Measurements from ENCODE around the gene GABBR2. TPM values are rescaled to one million over a fixed set of nuclear protein-coding genes. Genes with fewer than 3 reads are reported as not detected.

Gene GABBR2
- total and polyA plus RNA-seq, 7 experiments from 2014 or later = not detected

- no peak overlapping the region for H3K27ac Mint-ChIP-seq
- Histone ChIP-seq H3K9me3 (ENCODE audit: control insufficient read depth in 2 of 3, low read length in 3 of 3) (peaks cover 0 to 18% (median 0%) of the 10 kb centered on the region in 3 experiments), H3K36me3 (ENCODE audit: control insufficient read depth in 2 of 3, insufficient read depth in 3 of 3, low read length in 3 of 3) (no peaks in the 10 kb centered on the region), H3K4me1 (ENCODE audit: control insufficient read depth in 2 of 2, insufficient read depth in 2 of 2, low read length in 2 of 2) (no peaks in the 10 kb centered on the region), H3K27ac (ENCODE audit: low read depth, low read length) (no peak overlapping the region), H3K4me3 (ENCODE audit: low read length) (no peak overlapping the region), H3K27me3 (ENCODE audit: control insufficient read depth in 2 of 2, insufficient read depth in 2 of 2, low read length in 2 of 2) (no peaks in the 10 kb centered on the region)
- peaks cover 3 to 5% (median 4%) of the 10 kb centered on the region in 5 donors for H3K36me3 Mint-ChIP-seq
- DNase-seq = no peak
- H3K27me3 Mint-ChIP-seq = peaks cover 0 to 8% (median 7%) of the 10 kb centered on the region in 5 donors
- intact Hi-C loops (cut with micrococcal nuclease) = no loop called here
- no peak overlapping the region for H3K4me3 Mint-ChIP-seq
- ChIA-PET POLR2A (no interaction called here), CTCF (no interaction called here)
- H3K4me1 Mint-ChIP-seq = no peaks in the 10 kb centered on the region
- peaks cover 3 to 23% (median 12%) of the 10 kb centered on the region in 11 donors for H3K9me3 Mint-ChIP-seq
- no peak for ATAC-seq
Measured at GRCh38 chr9:98361645-98362044, 347.1 kb downstream of the GABBR2 start.

DNA sequence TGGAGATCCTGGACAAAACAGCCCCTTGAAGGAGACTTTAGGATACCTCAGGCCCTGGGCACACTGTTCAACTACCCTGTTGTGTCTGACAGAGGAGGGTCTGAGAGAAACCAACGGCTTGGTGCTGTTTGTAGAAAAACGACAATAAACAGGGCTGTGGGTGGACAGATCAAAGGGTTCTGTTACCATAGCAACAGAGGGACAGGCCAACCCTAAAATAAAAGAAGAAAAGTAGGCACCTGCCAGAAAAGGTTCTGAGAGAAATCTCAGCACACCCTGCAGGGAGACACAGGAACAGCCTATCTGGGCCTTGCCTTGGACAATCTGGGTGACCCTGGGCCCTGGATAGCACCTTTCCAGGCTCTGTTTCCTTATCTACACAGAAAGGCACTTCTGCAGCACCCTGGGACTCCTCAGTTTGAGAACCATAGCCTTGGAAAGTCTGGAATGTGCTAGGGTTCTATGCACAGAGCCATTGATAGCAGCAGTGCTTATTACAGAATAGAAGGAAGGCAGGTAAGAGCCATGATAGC lies 348.5 kb downstream of the GABBR2 start:
- Mint-ChIP-seq H3K4me3 (no peak overlapping the region), H3K27ac (no peak overlapping the region), H3K27me3 (peaks cover 0 to 11% (median 6%) of the 10 kb centered on the region in 5 donors), H3K4me1 (no peaks in the 10 kb centered on the region), H3K9me3 (peaks cover 2 to 9% (median 5%) of the 10 kb centered on the region in 11 donors), H3K36me3 (peaks cover 2 to 4% (median 3%) of the 10 kb centered on the region in 5 donors)
- Histone ChIP-seq H3K4me1 (ENCODE audit: control insufficient read depth in 2 of 2, insufficient read depth in 2 of 2, low read length in 2 of 2) (no peaks in the 10 kb centered on the region), H3K9me3 (ENCODE audit: control insufficient read depth in 2 of 3, low read length in 3 of 3) (peaks cover 0 to 4% (median 0%) of the 10 kb centered on the region in 3 experiments), H3K4me3 (ENCODE audit: low read length) (no peak overlapping the region), H3K27ac (ENCODE audit: low read depth, low read length) (no peak overlapping the region), H3K36me3 (ENCODE audit: control insufficient read depth in 2 of 3, insufficient read depth in 3 of 3, low read length in 3 of 3) (no peaks in the 10 kb centered on the region), H3K27me3 (ENCODE audit: control insufficient read depth in 2 of 2, insufficient read depth in 2 of 2, low read length in 2 of 2) (no peaks in the 10 kb centered on the region)
- ChIA-PET POLR2A (no interaction called here), CTCF (no interaction called here)
- no peak for ATAC-seq
- intact Hi-C loops (cut with micrococcal nuclease) = no loop called here
- no peak for DNase-seq

GRCh38 chr9:98359569-98359968 lies 349.2 kb downstream of the GABBR2 start:
- no peak overlapping the region for H3K4me3 Mint-ChIP-seq
- Histone ChIP-seq H3K4me1 (ENCODE audit: control insufficient read depth in 2 of 2, insufficient read depth in 2 of 2, low read length in 2 of 2) (no peaks in the 10 kb centered on the region), H3K4me3 (ENCODE audit: low read length) (no peak overlapping the region), H3K9me3 (ENCODE audit: control insufficient read depth in 2 of 3, low read length in 3 of 3) (no peaks in the 10 kb centered on the region), H3K27me3 (ENCODE audit: control insufficient read depth in 2 of 2, insufficient read depth in 2 of 2, low read length in 2 of 2) (no peaks in the 10 kb centered on the region), H3K27ac (ENCODE audit: low read depth, low read length) (no peak overlapping the region), H3K36me3 (ENCODE audit: control insufficient read depth in 2 of 3, insufficient read depth in 3 of 3, low read length in 3 of 3) (no peaks in the 10 kb centered on the region)
- CTCF ChIA-PET = no interaction called here
- H3K27ac Mint-ChIP-seq = peak overlapping the region in 1 of 9 donors; percentile 15
- ATAC-seq (no peak), DNase-seq (no peak)
- intact Hi-C loops (cut with micrococcal nuclease) = no loop called here
- no peaks in the 10 kb centered on the region for H3K36me3 Mint-ChIP-seq
- H3K9me3 Mint-ChIP-seq = peaks cover 0 to 4% (median 0%) of the 10 kb centered on the region in 11 donors
- H3K4me1 Mint-ChIP-seq = no peaks in the 10 kb centered on the region
- POLR2A ChIA-PET = no interaction called here
- peaks cover 1 to 11% (median 4%) of the 10 kb centered on the region in 5 donors for H3K27me3 Mint-ChIP-seq

- ATAC-seq (no peak), DNase-seq (no peak)
- H3K4me3 ChIP-seq (ENCODE audit: low read length) = no peak overlapping the region
- ChIA-PET POLR2A (no interaction called here), CTCF (no interaction called here)
- Mint-ChIP-seq H3K36me3 (no peaks in the 10 kb centered on the region), H3K9me3 (peaks cover 0 to 5% (median 0%) of the 10 kb centered on the region in 11 donors), H3K4me1 (no peaks in the 10 kb centered on the region), H3K27me3 (peaks cover 10 to 11% (median 11%) of the 10 kb centered on the region in 5 donors), H3K4me3 (no peak overlapping the region), H3K27ac (no peak overlapping the region)
- H3K36me3 ChIP-seq (ENCODE audit: control insufficient read depth in 2 of 3, insufficient read depth in 3 of 3, low read length in 3 of 3) = no peaks in the 10 kb centered on the region
- H3K4me1 ChIP-seq (ENCODE audit: control insufficient read depth in 2 of 2, insufficient read depth in 2 of 2, low read length in 2 of 2) = no peaks in the 10 kb centered on the region
- no peaks in the 10 kb centered on the region for H3K27me3 ChIP-seq (ENCODE audit: control insufficient read depth in 2 of 2, insufficient read depth in 2 of 2, low read length in 2 of 2)
- H3K9me3 ChIP-seq (ENCODE audit: control insufficient read depth in 2 of 3, low read length in 3 of 3) = no peaks in the 10 kb centered on the region
- H3K27ac ChIP-seq (ENCODE audit: low read depth, low read length) = no peak overlapping the region
- intact Hi-C loops (cut with micrococcal nuclease) = no loop called here
Measured at GRCh38 chr9:98357921-98358535, 350.7 kb downstream of the GABBR2 start.

- Histone ChIP-seq H3K36me3 (ENCODE audit: control insufficient read depth in 2 of 3, insufficient read depth in 3 of 3, low read length in 3 of 3) (no peaks in the 10 kb centered on the region), H3K9me3 (ENCODE audit: control insufficient read depth in 2 of 3, low read length in 3 of 3) (peaks cover 0 to 4% (median 0%) of the 10 kb centered on the region in 3 experiments), H3K27ac (ENCODE audit: low read depth, low read length) (no peak overlapping the region), H3K27me3 (ENCODE audit: control insufficient read depth in 2 of 2, insufficient read depth in 2 of 2, low read length in 2 of 2) (no peaks in the 10 kb centered on the region), H3K4me1 (ENCODE audit: control insufficient read depth in 2 of 2, insufficient read depth in 2 of 2, low read length in 2 of 2) (no peaks in the 10 kb centered on the region), H3K4me3 (ENCODE audit: low read length) (no peak overlapping the region)
- no peak for ATAC-seq
- intact Hi-C loops (cut with micrococcal nuclease) = no loop called here
- Mint-ChIP-seq H3K4me1 (no peaks in the 10 kb centered on the region), H3K9me3 (peaks cover 0 to 14% (median 3%) of the 10 kb centered on the region in 11 donors), H3K27me3 (peaks cover 9 to 20% (median 18%) of the 10 kb centered on the region in 5 donors), H3K27ac (no peak overlapping the region), H3K36me3 (peaks cover 0 to under 1% (median 0%) of the 10 kb centered on the region in 5 donors), H3K4me3 (no peak overlapping the region)
- no peak for DNase-seq
- ChIA-PET POLR2A (interaction anchor here (0.7 kb wide), 1 partner anchor 19 kb away, joined by 4 read pairs; no protein-coding TSS in a partner anchor), CTCF (no interaction called here)
Measured at GRCh38 chr9:98356953-98357690, 351.6 kb downstream of the GABBR2 start.

GRCh38 chr9:98356326-98356725 lies 352.4 kb downstream of the GABBR2 start:
- Mint-ChIP-seq H3K36me3 (peaks cover 0 to 8% (median 6%) of the 10 kb centered on the region in 5 donors), H3K4me1 (no peaks in the 10 kb centered on the region), H3K27ac (no peak overlapping the region), H3K4me3 (no peak overlapping the region), H3K27me3 (peaks cover 16 to 27% (median 25%) of the 10 kb centered on the region in 5 donors), H3K9me3 (peaks cover under 1 to 22% (median 11%) of the 10 kb centered on the region in 11 donors)
- ChIA-PET CTCF (no interaction called here), POLR2A (interaction anchor here (0.7 kb wide), 1 partner anchor 19 kb away, joined by 4 read pairs; no protein-coding TSS in a partner anchor)
- Histone ChIP-seq H3K36me3 (ENCODE audit: control insufficient read depth in 2 of 3, insufficient read depth in 3 of 3, low read length in 3 of 3) (no peaks in the 10 kb centered on the region), H3K27me3 (ENCODE audit: control insufficient read depth in 2 of 2, insufficient read depth in 2 of 2, low read length in 2 of 2) (no peaks in the 10 kb centered on the region), H3K4me1 (ENCODE audit: control insufficient read depth in 2 of 2, insufficient read depth in 2 of 2, low read length in 2 of 2) (no peaks in the 10 kb centered on the region), H3K27ac (ENCODE audit: low read depth, low read length) (no peak overlapping the region), H3K4me3 (ENCODE audit: low read length) (no peak overlapping the region), H3K9me3 (ENCODE audit: control insufficient read depth in 2 of 3, low read length in 3 of 3) (peaks cover 0 to 12% (median 0%) of the 10 kb centered on the region in 3 experiments)
- intact Hi-C loops (cut with micrococcal nuclease) = no loop called here
- DNase-seq = no peak
- ATAC-seq = no peak

All from naive thymus-derived CD4-positive, alpha-beta T cell (primary cell).